ENCODE measurements around the gene LIPA.
"Not testable (repeated sequence)": the region's sequence is repeated elsewhere in the genome, so short reads cannot be mapped to it uniquely, and the experiment has no call there.

Gene LIPA

DNA sequence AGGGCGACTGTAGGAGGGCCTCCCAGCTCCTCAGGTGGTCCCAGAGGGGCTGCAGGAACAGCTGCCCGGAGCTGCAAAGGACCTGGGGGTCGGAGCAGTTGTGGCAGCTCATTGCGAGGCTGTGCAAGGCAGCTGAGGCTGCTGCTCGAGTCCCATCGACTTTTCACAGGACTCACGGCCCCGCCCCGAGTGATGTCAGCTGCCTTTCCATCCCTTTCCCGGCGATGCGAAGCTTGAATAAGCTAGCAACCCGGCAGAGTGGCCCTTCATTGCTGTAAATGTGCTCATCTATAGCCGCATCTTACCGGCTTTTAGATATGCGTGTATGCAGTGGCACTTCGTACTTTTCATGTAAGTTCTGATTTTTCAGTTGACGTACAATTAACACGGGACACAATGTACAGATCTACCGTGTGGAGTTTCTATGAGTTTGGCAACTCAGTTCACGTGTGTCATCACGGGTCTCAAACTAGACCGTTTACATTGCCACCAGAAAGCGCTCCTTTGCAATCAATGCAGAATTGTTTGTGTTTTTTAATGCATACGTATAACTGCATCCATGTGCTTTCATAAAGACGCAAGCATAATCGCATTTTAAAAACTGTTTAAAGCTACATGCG lies 44.3 kb downstream of the LIPA start, which contains the start of gene CH25H:
TSS of gene CH25H (minus strand) at position 137 of the 620 bp plus-strand sequence. CDS start at position 112, 25 bp downstream.
- peak; percentile 50 to 54 for DNase-seq

DNA sequence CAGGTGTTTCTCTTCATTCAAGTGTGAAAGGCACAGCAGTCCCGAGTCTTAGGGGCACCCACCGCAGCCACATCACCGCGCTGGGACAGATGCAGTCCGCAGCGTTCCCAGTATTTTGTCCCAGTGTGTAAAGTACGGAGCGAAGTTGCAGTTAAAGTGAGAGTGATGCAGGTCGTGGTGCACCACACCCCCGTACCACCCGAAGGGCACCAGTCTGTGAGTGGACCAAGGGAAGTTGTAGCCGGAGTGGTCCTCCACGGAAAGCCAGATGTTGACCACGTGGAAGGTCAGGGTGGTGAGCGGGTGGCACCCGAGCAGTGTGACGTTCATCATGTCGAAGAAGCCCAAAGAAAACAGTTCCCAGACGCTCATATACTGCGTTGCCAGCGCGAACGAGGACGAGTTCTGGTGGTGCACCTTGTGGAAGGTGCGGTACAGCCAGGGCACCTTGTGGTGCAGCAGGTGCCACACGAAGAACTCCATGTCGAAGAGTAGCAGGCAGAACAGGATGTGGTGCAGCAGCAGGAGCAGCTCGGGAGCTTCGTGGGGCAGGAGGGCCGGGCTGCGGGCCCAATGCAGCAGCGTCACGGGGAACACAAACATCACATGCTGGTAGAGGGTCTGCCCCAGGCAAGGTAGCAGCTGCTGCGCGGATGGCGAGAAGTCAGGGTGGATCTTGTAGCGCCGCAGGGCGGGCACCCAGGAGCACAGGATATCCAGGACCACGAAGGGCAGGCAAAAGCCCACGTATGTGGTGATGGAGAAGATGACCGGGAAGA lies 45.0 kb downstream of the LIPA start:
- peak; percentile 18 to 34 for DNase-seq

DNA sequence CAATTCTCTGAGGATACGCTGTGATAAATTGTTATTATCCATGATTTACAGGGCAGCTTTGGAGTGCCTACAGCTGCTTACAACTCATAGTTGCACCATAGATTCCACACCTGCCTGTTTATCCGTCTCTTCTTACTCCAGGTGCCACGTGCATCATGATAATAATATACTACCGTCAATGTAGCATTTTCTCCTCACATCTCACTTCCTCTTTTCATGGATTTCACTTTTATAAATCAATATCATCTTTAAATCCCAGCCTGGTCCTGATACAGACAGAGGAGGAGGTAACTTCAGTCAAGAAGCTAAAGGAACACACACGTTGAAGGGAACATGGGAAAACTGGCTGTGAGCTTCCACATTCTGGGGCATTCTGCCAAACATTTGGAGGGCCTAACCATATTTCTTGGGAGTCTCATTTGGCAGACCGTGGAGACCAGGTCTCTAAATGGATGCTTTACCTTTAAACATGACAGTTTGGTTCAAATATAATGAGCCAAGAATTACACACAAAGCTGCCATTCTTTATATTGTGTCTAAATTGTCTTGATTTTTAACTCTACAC lies 46.9 kb downstream of the LIPA start:
- DNase-seq: no peak

DNA sequence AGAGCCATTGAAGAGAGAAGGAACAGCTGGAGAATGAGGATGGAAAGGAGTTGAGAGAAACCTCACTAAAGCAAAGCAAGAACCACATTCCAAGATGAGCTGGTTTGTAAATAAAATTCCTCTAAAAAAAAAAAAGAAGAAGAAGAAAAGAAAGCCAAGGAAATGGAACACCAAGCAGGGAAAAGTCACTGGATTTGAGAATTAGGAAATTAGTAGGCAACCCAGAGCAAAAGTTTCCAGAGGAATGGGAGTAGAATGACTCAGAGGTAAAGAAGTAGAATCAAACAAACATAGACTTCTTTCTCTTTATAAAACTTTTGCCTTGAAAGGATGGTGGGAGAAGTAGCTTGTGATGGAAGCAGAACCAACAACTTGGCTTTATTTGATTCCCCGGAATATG lies 48.3 kb downstream of the LIPA start:
- DNase-seq: no peak

DNA sequence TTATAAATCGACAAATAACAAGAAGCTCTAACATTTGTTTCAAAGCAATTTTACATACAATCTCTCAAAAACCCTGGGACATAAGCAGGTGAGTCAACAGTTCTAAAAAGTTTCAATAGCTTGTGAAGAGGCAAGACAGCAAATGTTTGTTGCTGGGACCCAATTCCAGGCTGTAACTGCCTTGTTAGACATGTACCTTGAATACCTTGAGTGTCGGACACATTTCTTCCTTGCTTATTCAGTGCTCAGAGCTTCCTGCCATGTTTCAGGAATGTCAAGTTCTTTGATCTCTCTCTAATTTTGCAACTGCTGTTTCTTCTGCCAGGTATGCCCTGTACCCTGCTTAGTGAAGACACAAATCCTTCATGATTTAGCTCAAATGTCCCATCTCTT lies 49.5 kb downstream of the LIPA start:
- no peak for DNase-seq

DNA sequence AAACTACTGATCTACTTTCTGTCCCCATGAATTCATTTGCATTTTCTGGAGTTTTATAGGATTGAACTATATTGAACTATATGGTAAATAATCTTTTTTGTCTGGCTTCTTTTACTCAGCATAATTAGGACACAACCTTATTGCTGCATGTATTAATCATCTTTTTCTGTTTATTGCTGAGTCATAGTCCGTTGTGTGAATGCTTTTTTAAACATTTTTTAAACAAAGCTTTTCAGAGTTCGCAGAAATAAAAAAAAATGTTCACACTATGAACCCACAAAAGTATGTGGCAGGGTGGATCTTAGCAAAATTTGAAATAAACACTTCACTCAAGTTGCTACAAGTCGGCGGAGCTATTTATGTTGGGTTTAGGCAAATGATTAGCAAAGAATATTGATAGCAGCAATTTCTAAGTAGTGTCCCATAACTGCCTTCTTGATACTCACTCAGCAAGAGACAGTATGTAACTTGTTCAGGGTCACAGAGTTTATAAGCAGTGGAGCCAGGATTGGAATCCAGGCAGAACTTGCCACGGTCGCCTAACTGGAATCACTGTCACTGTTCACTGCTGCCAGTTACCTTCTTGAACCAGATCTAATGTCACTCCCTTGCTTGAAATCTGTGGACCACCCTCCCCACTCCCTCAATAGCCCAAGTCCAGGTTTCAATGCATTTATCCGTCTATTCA lies 50.1 kb downstream of the LIPA start:
- DNase-seq: no peak

DNA sequence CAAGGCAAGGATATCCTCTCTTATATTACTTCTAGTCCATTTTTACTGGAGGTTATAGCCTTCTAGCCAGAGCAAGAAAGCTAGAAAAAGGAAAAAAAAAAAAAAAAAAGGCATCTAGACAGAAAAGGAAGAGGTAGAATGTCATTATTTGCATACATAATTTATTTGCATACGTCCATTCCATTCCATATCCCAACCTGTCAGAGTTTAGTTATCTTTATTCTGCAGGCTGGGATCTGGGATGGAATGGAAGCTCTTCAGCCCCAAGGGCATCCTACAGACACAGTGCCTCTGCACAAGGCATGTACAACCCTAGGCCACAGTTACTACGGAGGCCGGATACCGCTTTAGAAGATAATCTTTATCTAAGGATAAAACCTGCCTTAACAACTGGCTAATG lies 54.1 kb downstream of the LIPA start:
- DNase-seq: no peak

DNA sequence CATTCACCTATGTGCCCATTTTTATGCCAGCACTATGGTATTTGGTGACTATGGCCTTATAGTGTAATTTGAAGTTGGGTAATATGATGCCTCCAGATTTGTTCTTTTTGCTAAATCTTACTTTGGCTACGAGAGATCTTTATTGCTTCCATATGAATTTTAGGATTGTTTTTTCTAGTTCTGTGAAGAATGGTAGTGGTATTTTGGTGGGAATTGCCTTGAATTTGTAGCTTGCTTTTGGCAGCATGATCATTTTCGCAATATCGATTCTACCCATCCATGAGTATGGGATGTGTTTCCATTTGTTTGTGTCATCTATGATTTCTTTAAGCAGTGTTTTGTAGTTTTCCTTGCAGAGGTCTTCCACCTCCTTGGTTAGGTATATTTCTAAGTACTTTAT lies 60.3 kb downstream of the LIPA start:
- not testable (repeated sequence) for DNase-seq

DNA sequence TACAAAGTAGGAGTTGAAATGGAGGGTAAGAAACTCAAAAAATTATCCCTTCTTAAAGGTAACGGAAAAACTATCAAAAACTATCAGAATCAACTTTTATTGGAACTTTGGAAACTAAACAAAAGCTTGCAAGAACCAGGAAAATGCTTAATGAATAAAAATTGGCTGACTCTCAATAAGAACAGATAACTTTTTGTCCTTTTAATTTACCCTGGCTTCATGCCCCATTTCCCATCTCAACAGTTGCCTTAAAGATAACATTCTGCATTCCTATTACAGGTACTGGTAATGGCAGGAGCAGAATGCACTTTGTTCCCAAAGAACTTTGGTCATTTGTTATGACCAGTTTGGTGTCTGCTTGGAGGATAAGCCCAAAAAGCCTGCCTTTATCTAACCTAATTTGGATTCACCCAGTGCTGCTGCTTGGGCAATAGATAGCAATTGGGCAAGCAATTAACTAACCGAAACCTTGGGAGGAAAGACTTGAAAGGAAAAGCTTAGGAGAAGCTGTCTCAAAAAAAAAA lies 62.3 kb downstream of the LIPA start:
- DNase-seq: no peak

DNA sequence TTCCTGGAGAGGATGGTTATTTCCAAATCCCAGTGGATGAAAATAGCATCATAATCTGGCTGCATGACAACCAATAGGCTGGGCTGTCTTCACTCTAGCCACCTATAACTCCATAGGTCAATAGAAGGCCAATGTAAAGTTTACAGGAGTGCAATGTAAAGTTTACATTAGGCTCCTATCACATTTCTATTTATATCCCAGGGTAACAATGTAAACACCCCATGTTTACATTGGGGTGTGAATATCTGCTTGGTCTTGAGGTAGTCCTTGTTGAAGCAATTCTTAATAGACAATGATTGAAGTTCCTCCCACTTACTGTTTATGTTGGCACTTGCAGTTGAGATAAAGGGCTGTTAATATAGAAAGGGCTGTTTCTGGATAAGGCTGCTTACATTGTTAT lies 65.9 kb downstream of the LIPA start:
- DNase-seq: no peak

DNA sequence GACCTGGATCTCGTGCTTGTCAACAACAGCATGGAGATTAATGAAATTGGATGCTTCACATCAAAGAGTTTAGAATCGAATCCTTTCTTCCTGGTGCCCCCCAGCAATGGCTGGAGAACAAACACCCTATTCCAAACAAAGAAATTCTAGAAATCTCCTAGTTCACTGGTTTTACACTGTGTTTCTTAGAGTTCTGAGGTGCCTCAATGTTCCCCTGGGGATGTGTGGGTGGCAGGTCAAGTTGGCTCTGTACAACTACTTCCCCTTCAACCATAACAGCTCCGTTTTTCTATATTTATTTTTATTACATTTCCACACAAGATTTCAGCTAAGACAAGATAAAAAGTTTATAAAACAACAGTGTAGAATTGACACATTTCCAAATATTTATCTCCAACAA lies 66.9 kb downstream of the LIPA start:
- DNase-seq: no peak

DNA sequence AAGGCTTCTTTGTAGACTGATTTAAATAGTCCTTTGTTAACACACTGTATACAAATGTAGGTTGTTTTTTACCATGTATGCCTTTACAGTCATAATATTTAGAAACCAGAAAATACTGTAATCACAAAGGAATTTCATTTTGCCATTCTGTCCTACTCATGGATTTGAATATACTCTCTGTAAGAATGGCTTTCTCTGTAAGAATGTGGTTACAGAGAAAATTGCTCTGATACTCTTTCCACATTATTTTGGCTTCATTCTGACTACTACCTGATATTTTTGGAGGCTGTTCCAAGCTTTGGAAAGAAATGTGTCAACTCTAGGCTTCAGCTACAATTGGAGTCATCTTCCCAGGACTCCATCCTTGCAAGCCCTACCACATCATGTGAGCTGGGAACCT lies 68.0 kb downstream of the LIPA start:
- no peak for DNase-seq

DNA sequence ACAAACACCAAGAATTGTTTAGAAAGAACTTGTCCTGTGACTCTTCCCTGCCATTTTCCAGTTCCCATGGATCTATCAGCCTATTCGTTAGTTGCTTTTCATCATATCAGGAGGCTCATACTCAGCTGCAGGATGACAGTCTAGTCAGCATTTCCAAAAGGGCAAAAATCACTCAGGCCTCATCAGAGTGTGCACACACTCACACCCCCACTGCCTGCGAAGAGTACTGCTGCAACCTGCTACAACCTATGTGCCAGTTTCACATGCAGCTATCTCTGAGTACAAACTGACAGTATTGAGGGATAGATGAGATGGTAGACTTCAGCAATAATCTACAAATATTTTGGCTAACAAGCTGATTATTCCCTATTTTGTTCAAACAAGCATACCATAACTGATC lies 68.7 kb downstream of the LIPA start:
- DNase-seq: no peak

DNA sequence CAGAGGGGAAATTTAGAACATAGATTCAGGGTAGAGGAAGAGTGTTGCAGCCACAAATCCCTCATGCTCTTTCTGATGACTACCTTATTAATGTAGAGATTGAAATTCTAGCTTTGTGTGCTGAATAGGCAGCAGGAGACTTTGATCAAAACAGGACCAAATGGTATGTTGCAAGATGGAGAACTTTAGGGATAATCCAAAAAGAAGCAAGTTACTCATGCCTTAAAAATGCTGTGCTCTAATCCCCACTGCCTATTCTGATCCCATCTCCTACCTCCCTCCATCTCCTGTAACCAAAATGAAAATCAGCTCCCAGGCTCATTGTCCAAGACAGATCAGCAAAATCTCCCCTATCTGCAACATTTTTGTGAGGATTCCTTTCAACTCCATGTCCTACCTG lies 75.8 kb downstream of the LIPA start:
- no peak for DNase-seq

DNA sequence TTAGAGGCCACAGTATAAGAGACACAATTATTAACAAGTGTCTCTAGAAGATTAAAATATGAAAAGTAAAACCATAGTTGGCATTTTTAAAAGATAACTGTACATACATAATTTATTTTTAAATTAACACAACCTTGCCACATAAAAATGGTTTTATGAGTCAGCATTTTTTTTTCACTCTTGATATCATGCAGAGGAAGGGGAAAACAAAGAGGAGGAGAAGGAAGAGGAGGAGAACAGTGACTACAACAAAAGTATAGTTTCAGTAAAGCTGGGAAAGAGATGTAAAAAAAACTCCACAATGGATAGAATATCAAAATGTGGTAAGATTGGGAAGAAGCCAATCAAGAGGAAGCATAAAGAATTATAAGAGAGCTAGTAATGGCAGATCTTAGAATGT lies 78.5 kb downstream of the LIPA start:
- DNase-seq: no peak

DNA sequence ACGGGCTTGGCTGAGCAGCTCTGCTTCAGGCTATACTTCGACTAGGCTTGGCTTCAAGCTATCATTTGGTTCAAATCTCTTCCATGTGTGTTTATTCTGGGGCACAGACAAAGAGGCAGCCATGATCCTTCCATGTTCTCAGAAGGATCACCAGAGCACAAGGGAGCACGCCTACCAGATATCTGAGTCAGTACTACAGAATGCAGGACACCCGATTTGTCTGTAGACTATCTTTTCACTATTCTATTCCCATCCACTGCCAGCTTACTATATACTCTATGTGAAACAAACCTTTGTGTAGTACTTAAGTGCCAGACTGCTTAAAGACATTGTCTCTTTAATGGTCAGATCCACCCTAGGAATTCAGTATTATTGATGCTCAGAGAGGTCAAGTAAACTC lies 79.6 kb downstream of the LIPA start:
- DNase-seq: no peak

DNA sequence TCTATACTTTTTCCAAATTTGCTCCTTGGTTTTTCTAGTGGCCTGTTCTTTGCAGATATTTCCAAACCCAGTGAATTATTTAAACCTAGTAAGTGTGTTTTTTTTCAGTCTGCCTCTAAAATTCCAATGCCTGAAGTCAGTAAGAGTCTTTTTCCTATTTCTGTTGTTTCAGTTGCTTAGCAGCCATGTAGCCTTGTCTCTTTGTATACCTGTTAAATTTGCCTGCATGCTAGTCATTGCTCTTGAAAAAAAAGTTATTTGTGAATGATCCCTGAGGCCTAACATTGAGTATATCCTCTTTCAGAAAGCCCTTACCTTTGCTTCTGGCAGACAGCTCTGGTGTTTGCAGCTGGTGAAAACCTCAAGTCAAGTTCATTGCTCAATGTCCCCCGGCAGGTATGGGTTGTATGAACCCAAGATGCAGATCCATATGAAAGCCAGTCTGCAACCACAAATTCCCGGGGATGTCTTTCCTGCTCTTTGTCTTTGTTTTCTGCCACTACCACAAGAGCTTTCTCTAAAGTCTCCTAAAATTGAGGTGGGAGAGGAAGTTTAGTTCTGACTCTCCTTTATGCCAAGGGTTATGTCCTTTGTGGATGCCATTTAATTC lies 80.2 kb downstream of the LIPA start:
- no peak for DNase-seq

DNA sequence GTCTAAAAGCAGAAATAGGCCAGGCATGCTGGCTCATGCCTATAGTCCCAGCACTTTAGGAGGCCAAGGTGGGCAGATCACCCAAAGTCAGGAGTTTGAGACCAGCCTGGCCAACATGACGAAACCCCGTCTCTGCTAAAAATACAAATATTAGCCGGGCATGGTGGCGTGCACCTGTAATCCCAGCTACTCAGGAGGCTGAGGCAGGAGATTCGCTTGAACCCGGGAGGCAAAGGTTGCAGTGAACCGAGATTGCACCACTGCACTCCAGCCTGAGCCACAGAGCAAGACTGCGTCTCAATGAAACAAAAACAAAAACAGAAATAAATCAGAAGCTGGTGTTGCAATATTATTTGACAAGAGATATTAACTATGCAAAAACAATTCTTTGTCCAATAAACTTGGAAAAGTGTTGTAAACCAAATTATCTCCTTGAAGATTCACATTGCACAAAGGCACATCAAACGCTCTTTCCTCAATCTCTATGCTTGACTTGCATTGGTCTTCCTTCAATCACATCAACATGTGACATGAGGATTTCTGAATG lies 83.1 kb downstream of the LIPA start:
- DNase-seq: not testable (repeated sequence)

DNA sequence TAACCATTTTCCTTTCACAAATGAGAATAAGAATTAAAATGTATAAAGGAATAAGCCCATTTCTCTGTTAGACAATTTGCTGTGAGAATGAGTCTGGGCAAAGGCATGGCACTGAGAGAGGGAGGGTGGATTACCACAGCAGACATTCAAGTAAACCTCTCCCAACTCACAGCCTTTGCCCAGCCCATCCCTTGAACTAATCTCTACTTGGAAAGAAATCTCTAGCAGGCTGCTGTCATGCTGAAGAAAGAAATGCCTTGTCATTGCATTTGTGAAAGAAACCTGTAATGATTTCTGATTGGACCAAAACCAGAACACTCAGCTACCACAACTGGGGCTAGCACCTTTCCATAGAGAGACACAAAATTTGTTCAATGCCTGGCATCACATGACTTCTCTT lies 83.7 kb downstream of the LIPA start:
- no peak for DNase-seq

DNA sequence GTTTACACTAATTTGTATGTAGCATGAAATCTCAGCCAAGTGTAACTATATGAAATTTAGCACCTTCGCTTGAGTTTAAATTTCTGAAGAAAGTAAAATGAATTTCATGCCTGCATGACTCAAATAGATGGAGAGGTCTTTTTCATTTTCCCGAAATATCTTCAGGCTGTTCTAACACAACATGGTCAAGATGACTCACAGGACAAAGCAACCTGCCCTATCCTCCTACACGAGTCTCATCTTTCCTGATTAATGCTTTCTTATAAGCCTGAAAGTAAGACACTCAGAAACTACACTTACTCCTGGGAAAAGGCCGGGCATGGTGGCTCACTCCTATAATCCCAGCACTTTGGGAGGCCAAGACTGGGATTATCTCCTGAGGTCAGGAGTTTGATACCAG lies 85.7 kb downstream of the LIPA start:
- no peak for DNase-seq

DNA sequence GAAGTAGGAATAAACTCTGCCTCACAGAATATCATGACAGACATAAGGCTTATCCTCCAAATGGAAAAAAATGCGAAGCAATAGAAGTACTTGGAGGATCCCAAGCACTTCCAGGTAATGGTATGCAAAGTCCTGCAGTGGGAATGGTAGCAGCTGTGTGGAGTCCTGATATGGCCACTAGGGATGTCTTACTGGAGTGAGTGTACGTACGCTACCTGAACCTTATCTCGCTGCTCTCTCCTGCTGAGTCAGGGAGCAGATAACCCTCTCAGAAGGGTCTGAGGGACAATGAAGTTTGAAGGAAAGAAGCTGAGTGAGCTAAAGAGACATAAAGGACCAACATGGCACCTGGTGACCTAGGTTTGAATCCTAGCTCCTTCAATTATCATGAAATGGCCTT lies 86.7 kb downstream of the LIPA start:
- DNase-seq: no peak

DNA sequence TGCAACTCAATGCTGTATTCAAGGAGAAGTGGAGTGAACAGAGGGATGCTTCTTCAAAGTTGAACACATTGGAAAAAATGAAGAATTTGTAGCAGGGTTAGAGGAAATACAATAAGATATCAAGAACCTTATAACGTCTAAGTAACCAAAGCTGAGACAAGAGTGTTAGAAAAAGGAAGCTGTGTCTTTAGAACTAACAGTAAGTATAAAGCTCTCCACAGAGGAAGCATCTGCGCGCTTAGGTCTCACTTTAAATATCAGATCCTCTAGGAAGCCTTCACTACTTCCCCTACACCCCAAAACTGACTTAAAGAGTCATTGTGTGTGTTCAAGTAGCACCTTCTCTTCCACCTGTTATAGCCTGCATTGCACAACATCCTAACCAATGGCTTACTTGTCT lies 87.5 kb downstream of the LIPA start:
- DNase-seq: no peak

All from activated CD4-positive, alpha-beta T cell treated with anti-CD3 and anti-CD28 coated beads for 4 hours (primary cell).